A549 (cell line): ENCODE measurements around the gene GSTA4. TPM values are rescaled to one million over a fixed set of nuclear protein-coding genes. Genes with fewer than 3 reads are reported as not detected.

Experiments used
- ATAC-seq, 2 experiments: fragments of 200-7000 bp in 1 of 2; fragments of >200 bp in 1 of 2; cut with Nextera tagmentation in 1 of 2; cut with Tn5 transposase in 1 of 2; 3 replicates each; pipeline versions ENCODE4 v1.8.0 to v1.9.1; 2018 to 2020; ENCODE audit warnings: mild to moderate bottlenecking in 1 of 2, moderate library complexity in 1 of 2
- CTCF ChIA-PET: fragments of 300-600 bp; sonication (Branson Sonifier 250); formaldehyde crosslinking; extraction: SDS; loops from one replicate; lab custom pipeline; 2021; ENCODE audit warnings: antibody characterized with exemption, inconsistent platforms; lab: Yijun Ruan, JAX
- POLR2A ChIA-PET: fragments of 350-600 bp; formaldehyde crosslinking; extraction: SDS; loops from one replicate; lab custom pipeline; 2021; ENCODE audit warnings: antibody characterized with exemption, inconsistent platforms; lab: Yijun Ruan, JAX
- DNase-seq, 2 experiments: peaks; one replicate each; pipeline versions ENCODE4 v3.0.0 to v3.0.0-alpha.2; 2011 to 2016; ENCODE audit warnings: low read depth in 1 of 2, low spot score in 1 of 2
- FAIRE-seq: peaks from 2 replicates; lab custom pipeline; 2011; peaks lifted over from hg19 to GRCh38; lab: Jason Lieb, UNC
- H3K27ac ChIP-seq, 2 experiments: fragments of >200 bp; sonication (Bioruptor Twin); formaldehyde crosslinking; 3 replicates each; pipeline ENCODE4 v1.5.1; 2016 to 2017
- H3K4me1 ChIP-seq: fragments of >200 bp; sonication (Bioruptor Twin); formaldehyde crosslinking; 3 replicates; pipeline ENCODE4 v1.6.1; 2016
- H3K4me2 ChIP-seq: fragments of >200 bp; sonication (Bioruptor Twin); formaldehyde crosslinking; 3 replicates; pipeline ENCODE4 v1.6.1; 2016
- H3K4me3 ChIP-seq: fragments of >200 bp; sonication (Bioruptor Twin); formaldehyde crosslinking; 3 replicates; pipeline ENCODE4 v1.5.1; 2016
- H3K9me3 ChIP-seq: fragments of >200 bp; sonication (Bioruptor Twin); formaldehyde crosslinking; 3 replicates; pipeline ENCODE4 v1.6.1; 2016
- ATOH8 ChIP-seq: fragments of 250-450 bp; sonication (Bioruptor Pico); IDR thresholded peaks from 2 replicates; pipeline ENCODE4 v1.5.0; 2020; ENCODE audit warnings: low read depth, mild to moderate bottlenecking, moderate library complexity
- BCL3 ChIP-seq: fragments of >200 bp; sonication (Bioruptor Twin); formaldehyde crosslinking; IDR thresholded peaks from 3 replicates; pipeline ENCODE4 v1.6.1; 2016
- CHD2 ChIP-seq: fragments of 150-350 bp; IDR thresholded peaks from 2 replicates; pipeline ENCODE4 v1.6.1; 2014; ENCODE audit warnings: low read length; ENCODE audit not compliant: partially characterized antibody
- CHD4 ChIP-seq: fragments of 200-600 bp; sonication (generic); IDR thresholded peaks from 2 replicates; pipeline ENCODE4 v1.6.1; 2016; ENCODE audit warnings: antibody characterized with exemption, mild to moderate bottlenecking, borderline replicate concordance
- EHF ChIP-seq: fragments of 250-450 bp; sonication (Bioruptor Pico); IDR thresholded peaks from 2 replicates; pipeline ENCODE4 v1.5.0; 2020; ENCODE audit warnings: mild to moderate bottlenecking
- FOXS1 ChIP-seq: fragments of 250-450 bp; sonication (Bioruptor Pico); IDR thresholded peaks from 2 replicates; pipeline ENCODE4 v1.5.0; 2020; ENCODE audit warnings: mild to moderate bottlenecking, moderate library complexity
- GATA3 ChIP-seq: IDR thresholded peaks from 2 replicates; pipeline ENCODE4 v1.6.1; 2012; ENCODE audit warnings: borderline replicate concordance
- HMGXB4 ChIP-seq: fragments of 250-450 bp; sonication (Bioruptor Pico); IDR thresholded peaks from 2 replicates; pipeline ENCODE4 v1.5.0; 2021; ENCODE audit warnings: mild to moderate bottlenecking, moderate library complexity, borderline replicate concordance
- HOXA7 ChIP-seq: fragments of 250-450 bp; sonication (Bioruptor Pico); IDR thresholded peaks from 2 replicates; pipeline ENCODE4 v1.5.0; 2020; ENCODE audit warnings: mild to moderate bottlenecking, moderate library complexity
- HOXB13 ChIP-seq: fragments of 250-450 bp; sonication (Bioruptor Pico); IDR thresholded peaks from 2 replicates; pipeline ENCODE4 v1.5.0; 2020; ENCODE audit warnings: low read depth, mild to moderate bottlenecking, moderate library complexity
- HOXB5 ChIP-seq: fragments of 250-450 bp; sonication (Bioruptor Pico); IDR thresholded peaks from 2 replicates; pipeline ENCODE4 v1.5.0; 2020; ENCODE audit warnings: mild to moderate bottlenecking, moderate library complexity
- KDM1A ChIP-seq: fragments of 200-600 bp; sonication (generic); IDR thresholded peaks from 2 replicates; pipeline ENCODE4 v1.6.1; 2016; ENCODE audit warnings: low read depth, mild to moderate bottlenecking
- KDM5A ChIP-seq: fragments of 200-600 bp; sonication (generic); IDR thresholded peaks from 2 replicates; pipeline ENCODE4 v1.6.1; 2016; ENCODE audit warnings: antibody characterized with exemption, mild to moderate bottlenecking
- MYC ChIP-seq: IDR thresholded peaks from 2 replicates; pipeline ENCODE4 v1.6.1; 2012; ENCODE audit warnings: mild to moderate bottlenecking, inconsistent platforms, low read length, improper control_type of control experiment, borderline replicate concordance
- NFE2L2 ChIP-seq: fragments of 150-350 bp; conservative IDR thresholded peaks from 2 replicates; pipeline ENCODE4 v1.6.1; 2014; ENCODE audit warnings: low read length
- NR3C1 ChIP-seq: fragments of >200 bp; sonication (Bioruptor Twin); formaldehyde crosslinking; IDR thresholded peaks from 3 replicates; pipeline ENCODE4 v1.6.1; 2017
- PHF8 ChIP-seq: fragments of 200-600 bp; sonication (generic); IDR thresholded peaks from 2 replicates; pipeline ENCODE4 v1.6.1; 2016; ENCODE audit warnings: low read depth, mild to moderate bottlenecking, antibody characterized with exemption, moderate library complexity, borderline replicate concordance
- POLR2AphosphoS2 ChIP-seq: conservative IDR thresholded peaks from 2 replicates; pipeline ENCODE4 v1.6.1; 2012; ENCODE audit warnings: low read length, improper control_type of control experiment, inconsistent platforms
- RCOR1 ChIP-seq: fragments of 150-350 bp; IDR thresholded peaks from 2 replicates; pipeline ENCODE4 v1.6.1; 2014; ENCODE audit warnings: antibody characterized with exemption, low read length, low read depth
- RNF2 ChIP-seq: fragments of 200-600 bp; sonication (generic); IDR thresholded peaks from 2 replicates; pipeline ENCODE4 v1.6.1; 2016; ENCODE audit warnings: low read depth, mild to moderate bottlenecking, antibody characterized with exemption, moderate library complexity, borderline replicate concordance
- SMC3 ChIP-seq: fragments of >200 bp; sonication (Bioruptor Twin); formaldehyde crosslinking; IDR thresholded peaks from 3 replicates; pipeline ENCODE4 v1.6.1; 2018; ENCODE audit warnings: inconsistent platforms
- TP53 ChIP-seq: fragments of 250-450 bp; sonication (Bioruptor Pico); IDR thresholded peaks from 2 replicates; pipeline ENCODE4 v1.5.0; 2021; ENCODE audit warnings: mild to moderate bottlenecking, moderate library complexity
- ZSCAN20 ChIP-seq: fragments of 250-450 bp; sonication (Bioruptor Pico); IDR thresholded peaks from 2 replicates; pipeline ENCODE4 v1.8.0; 2022; ENCODE audit warnings: mild to moderate bottlenecking, moderate library complexity
- WGBS: methylation state at CpG from one replicate; pipeline ENCODE4 v1.1.6; 2017; ENCODE audit errors: missing lambda C conversion rate; 5-methylcytosine and 5-hydroxymethylcytosine counted together
- polyA plus RNA-seq, 4 experiments: library from polyadenylated mRNA; depleted of rRNA in 3 of 4; stranded (reverse); fragments of >200 nt; fragmentation: RNase III in 1 of 4; extraction: RNeasy Plus Mini Kit Qiagen cat#74134 plus additional on column Dnase treatment in 1 of 4; gene quantifications; 2 replicates in 3 of 4; 3 replicates in 1 of 4; pipeline ENCODE4 v1.2.3, GENCODE V29; 2011 to 2017
- TF ChIP-seq, protein P1 (sequence below): fragments of >200 bp; sonication (Bioruptor Twin); formaldehyde crosslinking; IDR thresholded peaks from 3 replicates; pipeline ENCODE4 v1.5.1; 2016

Gene GSTA4
- polyA plus RNA-seq, 2 of the 4 experiments (the other 2 are of a cell fraction), result 12.6 to 30.6 TPM

GRCh38 chr6:53018446-53018845, 23.4 kb upstream of the GSTA4 start:
- ChIA-PET POLR2A (no interaction called here), CTCF (no interaction called here)
- H3K4me3 ChIP-seq, result no peak overlapping the region
- H3K27ac ChIP-seq, result no peak overlapping the region
- H3K9me3 ChIP-seq, result no peaks in the 10 kb centered on the region
- FAIRE-seq (no peak), ATAC-seq (no peak), DNase-seq (no peak)
- no peaks in the 10 kb centered on the region for H3K4me1 ChIP-seq
- 93% methylated on average over 2 of the region's 2 CpGs for WGBS
- H3K4me2 ChIP-seq, result no peak overlapping the region
- no peak for TF ChIP-seq TP53 (CRISPR knock-in tag)
- TF ChIP-seq KDM5A, result no peak
- no peak for TF ChIP-seq RNF2
- TF ChIP-seq ATOH8 (CRISPR knock-in tag), result no peak
- TF ChIP-seq HOXB13 (CRISPR knock-in tag), result no peak
- no peak for TF ChIP-seq NFE2L2
- no peak for TF ChIP-seq RCOR1
- no peak for TF ChIP-seq CHD4
- TF ChIP-seq ZSCAN20 (CRISPR knock-in tag), result no peak
- TF ChIP-seq, all 56 proteins: peak for 0

GRCh38 chr6:53015486-53015885, 20.4 kb upstream of the GSTA4 start:
- Histone ChIP-seq H3K4me2 (no peak overlapping the region), H3K27ac (no peak overlapping the region), H3K4me1 (no peaks in the 10 kb centered on the region), H3K4me3 (no peak overlapping the region), H3K9me3 (no peaks in the 10 kb centered on the region)
- WGBS, result 90% methylated on average over 1 of the region's 1 CpG
- DNase-seq, result no peak
- no peak for ATAC-seq
- POLR2A ChIA-PET, result no interaction called here
- TF ChIP-seq ATOH8 (CRISPR knock-in tag), result no peak
- no peak for TF ChIP-seq POLR2AphosphoS2
- no peak for TF ChIP-seq FOXS1 (CRISPR knock-in tag)
- no peak for TF ChIP-seq NFE2L2
- TF ChIP-seq HMGXB4 (CRISPR knock-in tag), result no peak
- no peak for TF ChIP-seq HOXB5 (CRISPR knock-in tag)
- TF ChIP-seq EHF, result no peak
- no peak for FAIRE-seq
- CTCF ChIA-PET, result no interaction called here

- 84% methylated on average over 1 of the region's 1 CpG for WGBS
- ATAC-seq, result no peak
- DNase-seq, result no peak
- POLR2A ChIA-PET, result no interaction called here
- no peak overlapping the region for H3K4me2 ChIP-seq
- H3K9me3 ChIP-seq, result no peaks in the 10 kb centered on the region
- no peak overlapping the region for H3K4me3 ChIP-seq
- TF ChIP-seq NR3C1 (no peak), HOXA7 (no peak), KDM1A (no peak), HOXB5 (CRISPR knock-in tag) (no peak), PHF8 (no peak), CHD4 (no peak), EHF (no peak), GATA3 (no peak), BCL3 (no peak), CHD2 (no peak), TP53 (CRISPR knock-in tag) (no peak), SMC3 (no peak), MYC (no peak)
- TF ChIP-seq, protein P1, sequence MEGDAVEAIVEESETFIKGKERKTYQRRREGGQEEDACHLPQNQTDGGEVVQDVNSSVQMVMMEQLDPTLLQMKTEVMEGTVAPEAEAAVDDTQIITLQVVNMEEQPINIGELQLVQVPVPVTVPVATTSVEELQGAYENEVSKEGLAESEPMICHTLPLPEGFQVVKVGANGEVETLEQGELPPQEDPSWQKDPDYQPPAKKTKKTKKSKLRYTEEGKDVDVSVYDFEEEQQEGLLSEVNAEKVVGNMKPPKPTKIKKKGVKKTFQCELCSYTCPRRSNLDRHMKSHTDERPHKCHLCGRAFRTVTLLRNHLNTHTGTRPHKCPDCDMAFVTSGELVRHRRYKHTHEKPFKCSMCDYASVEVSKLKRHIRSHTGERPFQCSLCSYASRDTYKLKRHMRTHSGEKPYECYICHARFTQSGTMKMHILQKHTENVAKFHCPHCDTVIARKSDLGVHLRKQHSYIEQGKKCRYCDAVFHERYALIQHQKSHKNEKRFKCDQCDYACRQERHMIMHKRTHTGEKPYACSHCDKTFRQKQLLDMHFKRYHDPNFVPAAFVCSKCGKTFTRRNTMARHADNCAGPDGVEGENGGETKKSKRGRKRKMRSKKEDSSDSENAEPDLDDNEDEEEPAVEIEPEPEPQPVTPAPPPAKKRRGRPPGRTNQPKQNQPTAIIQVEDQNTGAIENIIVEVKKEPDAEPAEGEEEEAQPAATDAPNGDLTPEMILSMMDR, result no peak
- no peak overlapping the region for H3K27ac ChIP-seq
- FAIRE-seq, result no peak
- H3K4me1 ChIP-seq, result no peaks in the 10 kb centered on the region
- CTCF ChIA-PET, result interaction anchor here (0.8 to 0.9 kb wide), 2 partner anchors 17 to 31 kb away, joined by 3 read pairs; no protein-coding TSS in a partner anchor
Measured at GRCh38 chr6:53014744-53015143, 19.7 kb upstream of the GSTA4 start.
